HG03280 (cell line): ENCODE results near the gene UBE2R2.
"Not testable (repeated sequence)": the region's sequence is repeated elsewhere in the genome, so short reads cannot be mapped to it uniquely, and the experiment has no call there.

Source experiments
- ATAC-seq: cut with Tn5 transposase; IDR thresholded peaks from one replicate; pipeline ENCODE4 v1.9.1; 2021; ENCODE audit warnings: mild to moderate bottlenecking, moderate library complexity; ENCODE audit not compliant: unreplicated experiment

Gene UBE2R2

DNA sequence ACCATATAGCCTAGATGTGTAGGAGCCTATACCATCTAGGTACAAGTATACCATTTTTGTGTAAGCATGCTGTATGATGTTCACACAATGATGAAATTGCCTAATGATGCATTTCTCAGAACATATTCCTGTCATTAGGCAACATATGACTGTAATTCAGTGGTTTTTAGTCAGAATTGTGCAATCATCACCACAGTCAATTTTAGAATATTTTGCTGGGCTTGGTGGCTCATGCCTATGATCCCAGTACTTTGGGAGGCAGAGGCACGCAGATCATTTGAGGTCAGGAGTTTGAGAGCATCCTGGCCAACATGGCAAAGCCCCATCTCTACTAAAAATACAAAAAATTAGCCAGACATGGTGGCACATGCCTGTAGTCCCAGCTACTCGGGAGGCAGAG lies 19.3 kb downstream of the UBE2R2 start:
- not testable (repeated sequence) for ATAC-seq

DNA sequence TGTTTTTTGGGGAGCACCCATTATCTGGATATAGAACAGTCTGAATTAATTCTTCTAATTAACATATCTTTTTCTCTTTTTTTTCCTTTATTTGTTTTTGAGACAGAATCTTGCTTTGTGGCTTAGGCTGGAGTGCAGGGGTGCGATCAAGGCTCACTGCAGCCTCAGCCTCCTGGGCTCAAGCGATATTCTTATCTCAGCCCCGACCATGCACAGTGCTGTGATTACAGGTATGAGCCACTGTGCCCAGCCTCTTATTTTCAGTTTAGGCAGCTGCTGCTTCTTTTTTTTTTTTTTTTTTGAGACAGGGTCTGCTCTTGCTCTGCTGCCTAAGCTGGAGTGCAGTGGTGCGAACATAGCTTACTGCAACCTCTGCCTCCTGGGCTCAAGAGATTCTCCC lies 20.2 kb downstream of the UBE2R2 start:
- ATAC-seq = no peak

DNA sequence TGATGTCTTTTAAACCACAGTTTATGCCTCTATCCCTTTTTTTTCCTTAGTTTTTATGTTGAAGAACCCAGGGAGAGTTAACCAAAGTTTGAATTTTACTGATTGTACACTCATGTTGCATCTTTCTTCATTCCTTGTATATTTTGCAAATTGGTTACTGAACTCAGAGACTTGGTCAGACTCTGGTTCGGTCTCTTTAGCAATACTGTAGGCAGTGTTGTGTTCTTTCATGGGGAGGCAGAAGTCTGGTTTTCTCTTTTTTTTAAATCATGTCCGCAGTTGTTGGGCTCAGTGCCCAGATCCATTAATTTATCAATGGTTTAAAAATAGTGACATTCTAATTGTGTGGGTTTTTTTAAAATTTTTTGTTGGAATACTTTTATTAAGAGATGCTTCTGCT lies 23.4 kb downstream of the UBE2R2 start:
- no peak for ATAC-seq

DNA sequence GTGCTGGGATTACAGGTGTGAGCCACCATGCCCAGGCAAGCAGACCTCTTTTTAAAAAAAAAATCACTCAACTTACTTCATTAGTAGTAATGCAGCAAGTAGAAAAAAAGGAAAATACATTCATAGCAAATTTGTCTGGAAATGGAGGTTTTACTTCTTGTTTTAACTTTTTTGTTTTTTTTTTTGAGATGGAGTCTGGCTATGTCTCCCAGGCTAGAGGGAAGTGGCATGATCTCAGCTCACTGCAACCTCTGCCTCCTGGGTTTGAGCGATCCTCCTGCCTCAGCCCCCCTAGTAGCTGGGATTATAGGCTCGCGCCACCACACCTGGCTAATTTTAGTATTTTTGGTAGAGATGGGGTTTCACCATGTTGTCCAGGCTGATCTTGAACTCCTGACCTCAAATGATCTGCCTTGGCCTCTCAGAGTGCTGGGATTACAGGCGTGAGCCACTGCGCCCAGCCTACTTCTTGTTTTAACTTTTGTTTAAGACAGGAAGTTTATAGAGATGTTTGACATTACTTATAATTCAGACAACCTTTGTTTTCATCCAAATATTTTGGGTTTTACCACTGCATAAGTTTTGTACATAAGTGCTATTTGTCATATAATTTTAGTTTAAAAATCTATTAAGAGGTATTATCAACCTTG lies 26.5 kb downstream of the UBE2R2 start:
- no peak for ATAC-seq

DNA sequence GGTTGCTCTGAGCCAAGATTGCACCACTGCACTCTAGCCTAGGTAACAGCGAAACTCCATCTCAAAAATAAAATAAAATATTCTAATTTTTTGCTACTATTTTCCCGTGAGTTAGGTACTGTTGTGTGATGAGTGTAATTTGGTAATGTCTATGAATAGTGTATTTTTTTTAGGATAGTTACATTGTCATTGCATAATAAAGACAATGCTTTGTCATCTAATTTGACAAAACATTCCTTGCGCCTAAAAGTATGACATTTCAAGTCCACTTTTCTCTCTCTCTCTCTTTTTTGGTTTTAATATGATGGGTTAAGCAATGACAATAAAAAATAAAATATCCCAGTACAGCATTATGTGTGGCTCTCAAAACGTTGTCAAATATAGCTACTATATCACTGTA lies 29.3 kb downstream of the UBE2R2 start:
- no peak for ATAC-seq

DNA sequence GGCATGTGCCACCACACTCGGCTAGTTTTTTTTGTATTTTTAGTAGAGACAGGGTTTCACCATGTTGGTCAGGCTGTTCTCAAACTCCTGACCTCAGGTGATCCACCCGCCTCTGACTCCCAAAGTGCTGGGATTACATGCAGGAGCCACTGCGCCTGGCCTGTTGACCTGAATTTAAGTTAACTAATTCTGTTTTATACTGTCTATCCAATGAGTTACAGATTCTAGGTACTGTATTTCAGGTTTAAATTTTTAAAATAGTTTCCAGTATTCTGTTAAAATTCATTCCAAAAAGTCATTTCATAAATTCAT lies 30.9 kb downstream of the UBE2R2 start:
- not testable (repeated sequence) for ATAC-seq

DNA sequence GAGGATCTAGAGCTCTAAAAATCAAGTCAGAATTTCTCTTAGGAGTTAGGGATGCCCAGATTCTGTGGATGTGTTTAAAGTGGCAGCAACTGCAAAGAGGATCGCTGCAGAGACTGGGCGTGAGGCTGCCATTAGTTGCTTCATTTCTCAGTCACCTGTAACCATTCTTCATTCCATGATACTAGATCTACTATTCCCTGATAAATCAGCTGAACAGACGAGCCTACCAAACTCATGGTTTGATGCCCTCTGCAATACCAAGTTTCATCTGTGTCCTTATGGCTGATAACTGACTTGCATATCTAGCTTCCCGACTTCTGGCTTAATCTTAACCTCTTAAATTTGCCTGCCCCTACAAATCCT lies 33.3 kb downstream of the UBE2R2 start:
- ATAC-seq = no peak

DNA sequence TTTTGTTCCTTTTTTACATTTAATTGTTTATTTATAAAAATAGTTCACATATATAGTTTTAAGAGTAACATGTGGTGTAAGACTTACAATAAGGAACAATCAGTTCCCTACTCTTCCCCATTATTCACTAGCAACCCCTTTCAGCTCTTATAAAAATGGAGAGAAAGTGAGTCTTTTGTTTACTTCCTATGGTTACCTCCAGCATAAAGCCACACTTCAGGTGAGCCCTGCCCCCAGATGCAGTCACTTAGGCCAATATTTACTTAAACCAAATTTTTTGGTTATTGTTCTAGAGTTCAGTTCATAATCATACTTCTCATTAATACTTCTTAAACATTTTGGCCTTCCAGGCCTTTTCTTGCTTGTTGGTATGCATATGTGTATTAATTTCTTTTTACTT lies 33.7 kb downstream of the UBE2R2 start:
- ATAC-seq = no peak

DNA sequence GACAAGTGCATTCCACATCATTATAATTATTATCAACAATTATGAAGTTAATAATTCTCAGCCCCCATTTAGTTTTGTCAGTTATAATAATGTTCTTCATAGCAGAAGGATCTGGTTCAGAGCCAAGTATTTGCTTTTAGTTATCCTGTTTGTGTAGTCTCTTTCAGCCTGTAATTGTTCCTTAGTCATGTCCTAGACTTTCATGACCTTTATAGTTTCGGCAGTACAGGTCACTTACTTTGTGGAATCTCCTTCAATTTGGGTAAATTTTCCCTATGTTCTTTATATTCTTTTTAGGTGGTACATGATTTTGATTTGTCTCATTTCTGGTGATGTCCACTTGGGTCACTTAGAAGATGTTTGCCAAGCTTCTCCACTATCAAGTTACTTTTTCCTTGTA lies 34.3 kb downstream of the UBE2R2 start:
- no peak for ATAC-seq

DNA sequence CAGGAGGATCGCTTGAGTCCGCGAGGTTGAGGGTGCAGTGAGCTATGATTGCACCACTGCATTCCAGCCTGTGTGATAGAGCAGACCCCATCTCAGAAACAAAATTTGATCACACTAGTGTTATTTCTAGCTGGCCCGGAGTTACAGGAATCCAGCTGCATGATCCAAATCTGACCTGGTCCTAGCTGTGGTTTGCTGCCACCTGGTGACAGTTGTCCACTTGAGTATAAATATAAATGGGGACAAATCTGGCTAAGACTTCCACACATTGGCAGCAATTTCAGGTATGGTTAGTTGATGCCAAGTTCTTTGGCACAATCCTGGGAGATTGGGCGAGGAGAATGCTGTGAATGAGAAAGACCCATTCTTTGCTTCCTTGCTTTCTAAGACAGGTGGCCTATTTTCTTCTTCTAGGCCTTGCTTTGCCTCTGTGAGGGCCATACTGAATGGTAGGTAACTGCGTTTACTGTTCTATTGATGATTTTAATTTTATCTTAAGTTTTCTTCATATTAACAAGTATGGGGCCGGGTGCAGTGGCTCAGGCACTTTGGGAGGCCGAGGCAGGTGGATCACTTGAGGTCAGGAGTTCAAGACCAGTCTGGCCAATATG lies 35.4 kb downstream of the UBE2R2 start:
- no peak for ATAC-seq

DNA sequence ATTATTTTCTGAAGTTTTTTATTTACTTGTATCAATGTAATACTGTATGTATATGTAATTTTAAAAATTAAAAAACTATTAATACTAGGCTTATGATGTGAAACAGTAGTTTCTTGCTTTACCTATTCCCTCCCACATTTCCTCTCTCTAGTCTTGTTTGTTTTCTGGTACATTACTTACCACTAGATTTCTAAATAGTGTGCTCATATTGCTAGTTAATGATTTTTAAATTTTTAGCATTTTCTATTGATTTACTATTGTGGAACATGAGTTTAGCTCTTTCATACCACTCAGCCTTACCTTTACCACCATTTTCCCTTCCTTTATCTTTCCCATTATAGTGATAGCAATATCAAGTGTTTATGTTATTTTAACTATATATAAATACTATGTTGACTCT lies 39.3 kb downstream of the UBE2R2 start:
- ATAC-seq = no peak

DNA sequence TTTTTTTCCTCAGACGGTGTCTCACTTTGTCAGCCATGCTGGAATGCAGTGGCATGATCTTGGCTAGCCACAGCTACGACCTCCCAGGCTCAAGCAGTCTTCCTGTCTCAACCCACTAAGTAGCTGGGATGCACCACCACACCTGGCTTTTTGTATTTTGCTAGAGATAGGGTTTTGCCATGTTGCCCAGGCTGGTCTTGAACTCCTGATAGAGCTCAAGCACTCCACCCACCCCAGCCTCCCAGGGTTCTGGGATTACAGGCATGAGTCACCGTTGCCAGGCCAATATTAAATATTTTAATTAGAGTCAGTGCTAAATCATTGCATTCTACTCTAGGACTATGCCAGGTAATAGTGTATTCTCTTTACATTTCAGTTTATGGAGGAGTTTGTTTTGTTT lies 41.5 kb downstream of the UBE2R2 start:
- no peak for ATAC-seq

DNA sequence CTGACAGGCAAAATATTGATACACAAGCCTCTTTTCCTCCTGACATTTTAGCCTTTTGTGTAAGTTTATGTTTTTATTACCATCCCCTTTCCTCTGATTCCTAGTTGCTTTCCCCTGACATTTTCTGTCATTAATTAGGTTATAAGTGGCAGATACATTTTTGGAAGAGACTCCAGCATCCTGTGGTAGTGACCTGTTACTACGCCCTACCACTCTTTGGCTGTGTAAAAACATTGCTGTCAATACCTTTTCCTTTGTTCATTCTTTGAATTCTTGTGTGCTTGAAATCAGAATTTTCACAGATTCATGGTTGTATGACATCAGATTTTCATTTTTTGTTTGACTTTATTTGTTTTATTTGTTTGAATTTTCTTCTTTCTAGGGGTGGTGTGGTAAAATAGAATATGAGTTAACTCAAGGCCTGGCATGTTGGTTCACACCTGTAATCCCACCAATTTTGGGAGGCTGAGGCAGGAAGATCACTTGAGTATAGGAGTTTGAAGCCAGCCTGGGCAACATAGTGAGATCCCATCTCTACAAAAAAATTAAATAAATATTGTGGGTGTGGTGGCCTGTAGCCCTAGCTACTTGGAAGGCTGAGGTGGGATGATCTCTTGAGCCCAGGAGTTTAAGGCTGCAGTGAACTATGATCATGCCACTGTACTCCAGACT lies 43.4 kb downstream of the UBE2R2 start:
- no peak for ATAC-seq

DNA sequence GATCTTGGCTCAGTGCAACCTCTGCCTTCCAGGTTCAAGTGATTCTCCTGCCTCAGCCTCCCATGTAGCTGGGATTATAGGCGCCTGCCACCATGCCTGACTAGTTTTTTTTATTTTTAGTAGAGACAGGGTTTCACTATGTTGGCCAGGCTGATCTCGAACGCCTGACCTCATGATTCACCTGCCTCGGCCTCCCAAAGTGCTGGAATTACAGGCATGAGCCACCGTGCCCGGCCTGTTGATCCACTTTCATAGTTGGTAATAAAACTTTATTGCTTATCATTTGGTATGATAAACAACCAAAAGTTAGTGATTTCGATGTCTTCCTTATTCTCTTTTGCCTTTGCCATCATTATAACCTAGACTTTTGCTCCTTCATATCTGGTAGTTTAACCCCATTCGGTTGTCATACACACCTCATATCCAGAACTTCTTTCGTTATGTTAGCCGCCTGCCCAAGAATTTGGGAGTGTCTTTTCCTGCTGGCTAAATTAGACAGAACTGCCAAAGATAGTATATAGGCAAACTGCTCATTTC lies 45.0 kb downstream of the UBE2R2 start:
- no peak for ATAC-seq

DNA sequence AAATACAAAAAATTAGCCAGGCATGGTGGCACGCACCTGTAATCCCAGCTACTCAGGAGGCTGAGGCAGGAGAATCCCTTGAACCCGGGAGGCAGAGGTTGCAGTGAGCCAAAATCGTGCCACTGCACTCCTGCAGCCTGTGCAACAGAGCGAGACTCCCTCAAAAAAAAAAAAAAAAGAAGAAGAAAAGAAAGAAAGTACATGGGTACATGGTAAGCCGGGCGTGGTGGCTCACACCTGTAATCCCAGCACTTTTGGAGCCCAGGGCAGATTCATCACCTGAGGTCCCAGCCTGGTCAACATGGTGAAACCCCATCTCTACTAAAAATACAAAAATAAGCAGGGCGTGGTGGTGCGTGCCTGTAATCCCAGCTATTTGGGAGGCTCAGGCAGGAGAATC lies 46.1 kb downstream of the UBE2R2 start:
- ATAC-seq = not testable (repeated sequence)

DNA sequence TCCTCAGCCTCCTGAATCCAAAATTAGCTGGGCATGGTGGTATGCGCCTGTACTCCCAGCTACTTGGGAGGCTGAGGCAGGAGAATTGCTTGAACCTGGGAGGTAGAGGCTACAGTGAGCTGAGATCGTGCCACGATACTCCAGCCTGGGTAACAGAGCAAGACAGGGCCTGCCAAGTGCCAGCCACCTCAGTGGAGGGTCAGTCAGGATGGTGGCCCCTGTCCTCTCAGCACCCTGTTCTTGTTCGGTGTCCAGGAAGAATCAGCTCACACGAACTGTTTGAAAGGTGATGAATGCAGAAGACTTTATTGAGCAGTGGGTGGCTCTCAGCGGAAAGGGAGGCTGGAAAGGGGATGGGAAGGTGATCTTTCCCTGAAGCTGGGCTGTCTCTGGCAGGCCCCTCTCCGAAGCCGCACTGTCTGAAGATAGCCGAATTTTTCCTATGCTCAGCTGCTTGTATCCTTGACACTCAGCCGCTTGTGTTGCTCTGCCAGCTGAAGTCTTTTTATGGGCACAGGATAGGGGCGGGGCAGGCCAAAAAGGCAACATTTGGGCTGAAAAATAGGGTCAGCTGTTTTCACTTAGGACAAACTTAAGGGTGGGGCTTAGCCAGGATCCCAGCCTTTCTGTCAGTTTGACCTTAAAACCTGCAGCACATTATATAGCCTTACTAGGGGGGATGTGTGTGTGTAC lies 50.9 kb downstream of the UBE2R2 start:
- no peak for ATAC-seq

DNA sequence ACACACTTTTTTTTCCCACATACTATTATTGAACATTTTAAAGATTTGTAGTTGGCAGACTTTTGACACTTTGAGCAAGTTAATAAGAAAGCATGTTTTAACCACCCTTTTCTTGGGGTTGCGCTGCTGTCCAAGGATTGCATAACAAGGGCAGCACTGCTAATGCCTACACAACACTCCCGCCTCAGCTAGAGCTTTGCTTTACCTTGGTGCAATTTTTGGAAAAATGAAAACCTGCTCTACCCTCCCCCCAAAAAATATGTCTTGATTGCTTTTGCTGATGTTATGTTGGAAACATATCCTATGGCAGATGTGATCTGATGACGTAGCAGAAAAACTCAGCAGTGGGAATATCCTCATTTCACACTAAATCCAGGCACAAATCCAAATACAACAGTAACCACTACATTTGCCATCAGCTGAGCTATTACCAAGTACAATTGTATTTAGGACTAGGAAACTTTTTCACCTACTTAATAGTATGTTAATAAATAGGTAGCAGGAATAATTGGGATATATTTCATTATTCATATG lies 51.5 kb downstream of the UBE2R2 start:
- ATAC-seq = no peak

DNA sequence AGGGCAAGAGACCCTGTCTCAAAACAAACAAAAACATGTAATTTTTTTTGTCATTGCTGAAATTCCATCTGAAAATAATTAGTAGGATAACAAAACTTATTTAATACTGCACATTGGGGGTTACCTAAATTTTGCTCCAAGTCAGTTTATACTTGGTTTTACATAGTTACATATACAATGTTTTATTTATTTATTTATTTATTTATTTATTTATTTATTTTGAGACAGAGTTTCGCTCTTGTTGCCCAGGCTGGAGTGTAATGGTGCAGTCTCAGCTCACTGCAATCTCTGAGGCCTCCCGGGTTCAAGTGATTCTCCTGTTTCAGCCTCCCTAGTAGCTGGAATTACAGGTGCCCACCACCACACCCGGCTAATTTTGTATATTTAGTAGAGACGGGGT lies 52.3 kb downstream of the UBE2R2 start:
- not testable (repeated sequence) for ATAC-seq

DNA sequence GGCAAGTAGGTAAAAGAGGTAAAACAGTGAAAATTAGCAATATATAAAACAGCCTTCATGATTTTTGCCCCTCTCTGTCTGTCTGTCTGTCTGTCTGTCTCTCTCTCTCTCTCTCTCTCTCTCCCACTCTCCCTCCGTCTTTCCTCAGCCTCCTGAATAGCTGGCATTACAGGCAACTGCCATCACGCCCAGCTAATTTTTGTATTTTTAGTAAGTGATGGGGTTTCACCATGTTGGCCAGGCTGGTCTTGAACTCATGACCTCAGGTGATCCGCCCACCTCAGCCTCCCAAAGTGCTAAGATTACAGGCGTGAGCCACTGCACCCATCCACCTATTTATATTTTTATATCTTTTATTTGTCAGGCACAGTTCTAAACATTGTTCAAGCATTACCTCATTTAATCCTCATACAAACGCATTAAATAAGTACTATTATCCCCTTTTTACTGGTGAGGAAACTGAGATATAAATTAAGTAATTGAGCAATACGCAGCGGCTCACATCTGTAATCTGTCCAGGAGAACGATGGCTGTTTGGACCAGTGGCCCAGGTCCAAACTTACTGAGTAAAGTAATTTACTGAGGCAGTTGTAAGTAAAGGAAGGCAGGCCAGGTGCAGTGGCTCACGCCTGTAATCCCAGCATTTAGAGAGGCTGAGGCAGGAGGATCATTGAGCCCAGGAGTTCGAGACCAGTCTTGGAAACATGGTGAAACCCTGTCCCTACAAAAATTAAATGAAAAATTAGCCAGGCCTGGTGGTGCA lies 60.9 kb downstream of the UBE2R2 start:
- no peak for ATAC-seq

DNA sequence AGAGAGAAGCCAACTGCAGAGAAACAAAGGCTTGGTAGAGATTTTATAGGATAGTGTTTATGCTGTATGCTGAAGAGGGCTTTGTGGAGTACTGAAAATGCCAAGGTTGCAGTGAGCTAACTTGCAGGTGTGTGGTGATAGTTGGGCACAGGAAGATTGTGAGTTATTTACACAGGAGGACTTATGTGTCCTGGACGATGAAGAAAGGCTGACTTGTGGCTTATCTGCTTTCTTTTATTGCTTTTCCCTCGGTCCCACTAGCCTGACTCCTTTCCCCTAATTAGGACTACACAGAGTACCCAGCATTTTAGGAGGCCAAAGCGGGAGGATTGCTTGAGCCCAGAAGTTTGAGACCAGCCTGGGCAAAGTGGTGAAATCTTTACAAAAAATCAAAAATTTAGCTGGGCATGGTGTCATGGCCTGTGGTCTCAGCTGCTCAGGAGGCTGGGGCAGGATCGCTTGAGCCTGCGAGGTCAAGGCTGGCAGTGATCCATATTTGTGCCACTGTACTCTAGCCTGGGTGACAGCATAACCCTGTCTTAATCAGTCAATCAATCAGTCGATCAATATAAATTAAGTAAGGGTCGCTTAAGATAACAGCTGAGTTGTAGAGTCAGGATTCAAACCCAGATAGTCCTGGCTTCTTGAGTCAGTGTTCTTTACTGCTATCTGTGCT lies 61.9 kb downstream of the UBE2R2 start:
- ATAC-seq = no peak
